ENCODE measurements around the gene PLPPR3. TPM values are rescaled to one million over a fixed set of nuclear protein-coding genes. Genes with fewer than 3 reads are reported as not detected.

The PLPPR3 gene
- total and polyA plus RNA-seq, 10 of the 15 experiments (the other 5 are each of a cell fraction or from before 2014, with no cell fraction given): 0.07 TPM; not detected in 9

GRCh38 chr19:852136-853013 is 30.6 kb upstream of the PLPPR3 start, which contains the start of gene ELANE:
Gene ELANE (plus strand): TSS chr19:852303. CDS start chr19:852329, 26 bp downstream.
- H3K9ac ChIP-seq (ENCODE audit: control insufficient read depth, insufficient read depth, low read length): no peak within 1 kb of the TSS
- no peak for ATAC-seq
- no peaks in the 10 kb centered on the region for H4K20me1 ChIP-seq (ENCODE audit: control insufficient read depth, insufficient read depth)
- POLR2A ChIA-PET: no interaction called here
- RAD21 ChIA-PET (ENCODE audit: unreplicated experiment): no interaction called here
- H3K79me2 ChIP-seq (ENCODE audit: control insufficient read depth, insufficient read depth, low read length): no peaks in the 10 kb centered on the region
- SMC1A ChIA-PET (ENCODE audit: uncharacterized antibody, unreplicated experiment): no interaction called here
- no peaks in the 10 kb centered on the region for H3K4me1 ChIP-seq (ENCODE audit: control insufficient read depth, insufficient read depth, low read length)
- no peak within 1 kb of the TSS for H3K27ac ChIP-seq (ENCODE audit: control insufficient read depth, insufficient read depth)
- in situ Hi-C loops (cut with MboI): no loop called here
- H3K4me3 ChIP-seq: no peak within 1 kb of the TSS
- BruUV-seq (replicated peaks): no TSS peak
- no peaks in the 10 kb centered on the region for H3K9me3 ChIP-seq (replicated peaks; ENCODE audit: control insufficient read depth, insufficient read depth, low read length)
- H2AFZ ChIP-seq (ENCODE audit: control insufficient read depth, low read depth, low read length): no peak within 1 kb of the TSS
- H3K36me3 ChIP-seq (ENCODE audit: control insufficient read depth in 2 of 2, insufficient read depth in 2 of 2, low read length in 1 of 2): no peaks in the 10 kb centered on the region
- 56% methylated on average over 51 of the region's 55 CpGs for WGBS (ENCODE audit: insufficient coverage, insufficient replicate concordance, low lambda C conversion rate, missing lambda C conversion rate)
- no peak for DNase-seq (ENCODE audit: low read depth, low spot score)
- H3K4me2 ChIP-seq (ENCODE audit: control insufficient read depth, insufficient read depth): no peak within 1 kb of the TSS
- H3K27me3 ChIP-seq (replicated peaks in 1 of 2; ENCODE audit: control insufficient read depth in 2 of 2, insufficient read depth in 2 of 2, low read length in 1 of 2): no peaks in the 10 kb centered on the region
- intact Hi-C loops (cut with micrococcal nuclease; ENCODE audit: unreplicated experiment): no loop called here
- CTCF ChIA-PET: no interaction called here
- TF ChIP-seq MLLT1 (IDR thresholded peaks at IDR 0.05) (no peak), FOXK2 (IDR thresholded peaks at IDR 0.05) (no peak)
- no peak for FAIRE-seq

GRCh38 chr19:850979-851335 is 29.2 kb upstream of the PLPPR3 start:
- SMC1A ChIA-PET (ENCODE audit: uncharacterized antibody, unreplicated experiment): no interaction called here
- Histone ChIP-seq H3K79me2 (ENCODE audit: control insufficient read depth, insufficient read depth, low read length) (no peaks in the 10 kb centered on the region), H3K36me3 (ENCODE audit: control insufficient read depth in 2 of 2, insufficient read depth in 2 of 2, low read length in 1 of 2) (no peaks in the 10 kb centered on the region), H3K27ac (ENCODE audit: control insufficient read depth, insufficient read depth) (no peak overlapping the region), H3K4me1 (ENCODE audit: control insufficient read depth, insufficient read depth, low read length) (no peaks in the 10 kb centered on the region), H3K27me3 (replicated peaks in 1 of 2; ENCODE audit: control insufficient read depth in 2 of 2, insufficient read depth in 2 of 2, low read length in 1 of 2) (no peaks in the 10 kb centered on the region), H2AFZ (ENCODE audit: control insufficient read depth, low read depth, low read length) (no peak overlapping the region), H3K9me3 (replicated peaks; ENCODE audit: control insufficient read depth, insufficient read depth, low read length) (no peaks in the 10 kb centered on the region), H3K4me3 (no peak overlapping the region), H3K4me2 (ENCODE audit: control insufficient read depth, insufficient read depth) (no peak overlapping the region), H3K9ac (ENCODE audit: control insufficient read depth, insufficient read depth, low read length) (no peak overlapping the region), H4K20me1 (ENCODE audit: control insufficient read depth, insufficient read depth) (no peaks in the 10 kb centered on the region)
- TF ChIP-seq RAD51 (IDR thresholded peaks at IDR 0.05) (no peak), SREBF1 (IDR thresholded peaks at IDR 0.05; ENCODE audit: low read length) (no peak), POLR2A (IDR thresholded peaks at IDR 0.05; ENCODE audit: low read depth, low read length) (no peak), EED (IDR thresholded peaks at IDR 0.05; ENCODE audit: low read depth) (no peak), E2F4 (IDR thresholded peaks at IDR 0.05; ENCODE audit: low read depth, low read length) (no peak), ZNF217 (IDR thresholded peaks at IDR 0.05) (no peak), POLR2AphosphoS5 (IDR thresholded peaks at IDR 0.05; ENCODE audit: low read length) (no peak), CREM (IDR thresholded peaks at IDR 0.05; ENCODE audit: low read depth) (no peak), ZSCAN29 (IDR thresholded peaks at IDR 0.05) (no peak), RFX5 (IDR thresholded peaks at IDR 0.05; ENCODE audit: low read depth, low read length) (no peak), MYC (IDR thresholded peaks at IDR 0.05; ENCODE audit: insufficient read depth, insufficient read length, insufficient replicate concordance, low read length, severe bottlenecking) (no peak), SPI1 (IDR thresholded peaks at IDR 0.05; ENCODE audit: borderline replicate concordance, insufficient read depth, low read depth, low read length) (no peak), IRF3 (IDR thresholded peaks at IDR 0.05) (no peak), RBBP5 (conservative IDR thresholded peaks at IDR 0.05) (no peak)
- RAD21 ChIA-PET (ENCODE audit: unreplicated experiment): no interaction called here
- in situ Hi-C loops (cut with MboI): no loop called here
- CTCF ChIA-PET: interaction anchor here (0.9 kb wide), 1 partner anchor 12 kb away, joined by 4 read pairs; no protein-coding TSS in a partner anchor
- intact Hi-C loops (cut with micrococcal nuclease; ENCODE audit: unreplicated experiment): no loop called here
- BruUV-seq (replicated peaks): no TSS peak
- no peak for ATAC-seq
- no peak for DNase-seq (ENCODE audit: low read depth, low spot score)
- WGBS (ENCODE audit: insufficient coverage, insufficient replicate concordance, low lambda C conversion rate, missing lambda C conversion rate): 42% methylated on average over 12 of the region's 13 CpGs
- POLR2A ChIA-PET: interaction anchor here (1.1 kb wide), 1 partner anchor 43 kb away, joined by 3 read pairs; the partner anchor contains the start of gene RNU6-9
- no peak for FAIRE-seq

Data from GM12878 (cell line).